Cardiac atrium fibroblast (primary cell): ENCODE results near the gene MPC1. TPM values are rescaled to one million over a fixed set of nuclear protein-coding genes. Genes with fewer than 3 reads are reported as not detected.

Experiments used
- total RNA-seq: library from RNA; depleted of rRNA; stranded (reverse); fragments of >200 nt; gene quantifications from 2 replicates; pipeline ENCODE4 v1.2.3, GENCODE V29; 2015

MPC1 gene
- total RNA-seq, result 28.5 and 33.5 TPM in 2 replicates

GRCh38 chr6:166382933-166383801 is at the start of gene MPC1:
Gene MPC1 (minus strand): TSS chr6:166382940. CDS start chr6:166382876, 64 bp downstream.

GRCh38 chr6:166342349-166343149 is 40.2 kb downstream of the MPC1 start, which contains the start of gene SFT2D1:
Gene SFT2D1 (minus strand): TSS chr6:166342545. CDS start chr6:166342481, 64 bp downstream.

Other genes starting within 250 kb of the MPC1 start
- gene TBXT, start 215.1 kb downstream of the MPC1 start, total RNA-seq, result not detected in 2 replicates
- not detected in 2 replicates for gene PRR18, start 74.5 kb downstream of the MPC1 start, total RNA-seq
- gene SFT2D1, start 40.4 kb downstream of the MPC1 start, total RNA-seq, result 56.4 and 63.7 TPM in 2 replicates
- gene RAMACL, start 203.7 kb upstream of the MPC1 start, total RNA-seq, result 0.72 and 0.97 TPM in 2 replicates
- gene RPS6KA2, start 244.3 kb upstream of the MPC1 start, total RNA-seq, result 218 and 245 TPM in 2 replicates